ENCODE data around the gene PARVG. TPM values are rescaled to one million over a fixed set of nuclear protein-coding genes. Genes with fewer than 3 reads are reported as not detected.

PARVG gene
- total and polyA plus RNA-seq, 3 experiments from 2014 or later: 56.0 to 94.4 (median 57.4) TPM

- no peak for DNase-seq
- H3K27me3 Mint-ChIP-seq: peaks cover 0 to 1% of the 10 kb centered on the region in 2 donors
- no peaks in the 10 kb centered on the region for H3K4me1 ChIP-seq (ENCODE audit: insufficient read depth, low read length)
- ChIA-PET POLR2A (no interaction called here), CTCF (no interaction called here)
- H3K4me1 Mint-ChIP-seq: no peaks in the 10 kb centered on the region
- H3K4me3 Mint-ChIP-seq: no peak overlapping the region
- H3K27ac Mint-ChIP-seq: no peak overlapping the region
- no peaks in the 10 kb centered on the region for H3K27me3 ChIP-seq (ENCODE audit: insufficient read depth, low read length, poor library complexity, severe bottlenecking)
- H3K36me3 Mint-ChIP-seq: peaks cover 0 to 21% (median 1%) of the 10 kb centered on the region in 3 donors
- H3K9me3 Mint-ChIP-seq: no peaks in the 10 kb centered on the region
- no peaks in the 10 kb centered on the region for H3K9me3 ChIP-seq (ENCODE audit: low read length)
- no peaks in the 10 kb centered on the region for H3K36me3 ChIP-seq (ENCODE audit: insufficient read depth, low read length)
- no peak overlapping the region for H3K4me3 ChIP-seq (ENCODE audit: low read length)
- H3K27ac ChIP-seq (ENCODE audit: low read depth, low read length): no peak overlapping the region
Measured at GRCh38 chr22:44164031-44164430, 16.7 kb upstream of the PARVG start.

GRCh38 chr22:44165286-44165874, 15.3 kb upstream of the PARVG start:
- no peaks in the 10 kb centered on the region for H3K36me3 ChIP-seq (ENCODE audit: insufficient read depth, low read length)
- no peak overlapping the region for H3K27ac ChIP-seq (ENCODE audit: low read depth, low read length)
- DNase-seq: peak in 1 of 5 donors; percentile 21
- no peaks in the 10 kb centered on the region for H3K4me1 Mint-ChIP-seq
- H3K27me3 ChIP-seq (ENCODE audit: insufficient read depth, low read length, poor library complexity, severe bottlenecking): no peaks in the 10 kb centered on the region
- no peaks in the 10 kb centered on the region for H3K4me1 ChIP-seq (ENCODE audit: insufficient read depth, low read length)
- H3K4me3 Mint-ChIP-seq: no peak overlapping the region
- CTCF ChIA-PET: no interaction called here
- H3K9me3 Mint-ChIP-seq: no peaks in the 10 kb centered on the region
- peaks cover 0 to 1% of the 10 kb centered on the region in 2 donors for H3K27me3 Mint-ChIP-seq
- no peak overlapping the region for H3K4me3 ChIP-seq (ENCODE audit: low read length)
- H3K27ac Mint-ChIP-seq: no peak overlapping the region
- POLR2A ChIA-PET: no interaction called here
- peaks cover 0 to 14% (median 0%) of the 10 kb centered on the region in 3 donors for H3K36me3 Mint-ChIP-seq
- H3K9me3 ChIP-seq (ENCODE audit: low read length): no peaks in the 10 kb centered on the region

- Mint-ChIP-seq H3K4me1 (no peaks in the 10 kb centered on the region), H3K9me3 (no peaks in the 10 kb centered on the region), H3K36me3 (peaks cover 0 to 14% (median 0%) of the 10 kb centered on the region in 3 donors), H3K4me3 (no peak overlapping the region), H3K27ac (no peak overlapping the region), H3K27me3 (peaks cover 0 to 1% of the 10 kb centered on the region in 2 donors)
- Histone ChIP-seq H3K4me3 (ENCODE audit: low read length) (no peak overlapping the region), H3K4me1 (ENCODE audit: insufficient read depth, low read length) (no peaks in the 10 kb centered on the region), H3K27me3 (ENCODE audit: insufficient read depth, low read length, poor library complexity, severe bottlenecking) (no peaks in the 10 kb centered on the region), H3K27ac (ENCODE audit: low read depth, low read length) (no peak overlapping the region), H3K9me3 (ENCODE audit: low read length) (no peaks in the 10 kb centered on the region), H3K36me3 (ENCODE audit: insufficient read depth, low read length) (no peaks in the 10 kb centered on the region)
- DNase-seq: peak in 1 of 5 donors; percentile 39
- POLR2A ChIA-PET: no interaction called here
- CTCF ChIA-PET: no interaction called here
Measured at GRCh38 chr22:44166498-44167276, 14.0 kb upstream of the PARVG start.

GRCh38 chr22:44167501-44167900, 13.2 kb upstream of the PARVG start:
- Histone ChIP-seq H3K4me3 (ENCODE audit: low read length) (no peak overlapping the region), H3K36me3 (ENCODE audit: insufficient read depth, low read length) (no peaks in the 10 kb centered on the region), H3K27ac (ENCODE audit: low read depth, low read length) (no peak overlapping the region), H3K4me1 (ENCODE audit: insufficient read depth, low read length) (no peaks in the 10 kb centered on the region), H3K27me3 (ENCODE audit: insufficient read depth, low read length, poor library complexity, severe bottlenecking) (no peaks in the 10 kb centered on the region), H3K9me3 (ENCODE audit: low read length) (no peaks in the 10 kb centered on the region)
- CTCF ChIA-PET: no interaction called here
- Mint-ChIP-seq H3K9me3 (no peaks in the 10 kb centered on the region), H3K36me3 (peaks cover 0 to 14% (median 0%) of the 10 kb centered on the region in 3 donors), H3K27me3 (peaks cover 0 to 1% of the 10 kb centered on the region in 2 donors), H3K4me1 (no peaks in the 10 kb centered on the region), H3K27ac (no peak overlapping the region), H3K4me3 (no peak overlapping the region)
- peak in 1 of 5 donors; percentile 22 for DNase-seq
- POLR2A ChIA-PET: no interaction called here

- H3K27me3 Mint-ChIP-seq: peaks cover 0 to 1% of the 10 kb centered on the region in 2 donors
- Histone ChIP-seq H3K27me3 (ENCODE audit: insufficient read depth, low read length, poor library complexity, severe bottlenecking) (no peaks in the 10 kb centered on the region), H3K4me1 (ENCODE audit: insufficient read depth, low read length) (no peaks in the 10 kb centered on the region), H3K4me3 (ENCODE audit: low read length) (no peak overlapping the region), H3K27ac (ENCODE audit: low read depth, low read length) (no peak overlapping the region), H3K36me3 (ENCODE audit: insufficient read depth, low read length) (no peaks in the 10 kb centered on the region), H3K9me3 (ENCODE audit: low read length) (no peaks in the 10 kb centered on the region)
- H3K4me1 Mint-ChIP-seq: no peaks in the 10 kb centered on the region
- POLR2A ChIA-PET: no interaction called here
- CTCF ChIA-PET: no interaction called here
- peaks cover 0 to 14% (median 0%) of the 10 kb centered on the region in 3 donors for H3K36me3 Mint-ChIP-seq
- DNase-seq: peak in 1 of 5 donors; percentile 6
- H3K4me3 Mint-ChIP-seq: no peak overlapping the region
- H3K9me3 Mint-ChIP-seq: no peaks in the 10 kb centered on the region
- no peak overlapping the region for H3K27ac Mint-ChIP-seq
Measured at GRCh38 chr22:44168206-44168605, 12.5 kb upstream of the PARVG start.

GRCh38 chr22:44170470-44170869, 10.3 kb upstream of the PARVG start:
- H3K27me3 Mint-ChIP-seq: no peaks in the 10 kb centered on the region
- no peaks in the 10 kb centered on the region for H3K4me1 Mint-ChIP-seq
- no peak overlapping the region for H3K4me3 ChIP-seq (ENCODE audit: low read length)
- no peak overlapping the region for H3K4me3 Mint-ChIP-seq
- peak in 1 of 5 donors; percentile 12 for DNase-seq
- no peaks in the 10 kb centered on the region for H3K36me3 ChIP-seq (ENCODE audit: insufficient read depth, low read length)
- H3K27me3 ChIP-seq (ENCODE audit: insufficient read depth, low read length, poor library complexity, severe bottlenecking): no peaks in the 10 kb centered on the region
- ChIA-PET CTCF (no interaction called here), POLR2A (no interaction called here)
- H3K9me3 Mint-ChIP-seq: no peaks in the 10 kb centered on the region
- no peak overlapping the region for H3K27ac ChIP-seq (ENCODE audit: low read depth, low read length)
- H3K9me3 ChIP-seq (ENCODE audit: low read length): no peaks in the 10 kb centered on the region
- peak overlapping the region in 1 of 8 donors; percentile 4 for H3K27ac Mint-ChIP-seq
- H3K36me3 Mint-ChIP-seq: peaks cover 0 to 14% (median 0%) of the 10 kb centered on the region in 3 donors
- H3K4me1 ChIP-seq (ENCODE audit: insufficient read depth, low read length): no peaks in the 10 kb centered on the region

- no peaks in the 10 kb centered on the region for H3K27me3 Mint-ChIP-seq
- H3K9me3 Mint-ChIP-seq: no peaks in the 10 kb centered on the region
- ChIA-PET POLR2A (no interaction called here), CTCF (interaction anchor here (1.4 kb wide), 1 partner anchor 9 kb away, joined by 4 read pairs; the partner anchor contains the start of gene PARVG)
- no peak overlapping the region for H3K4me3 Mint-ChIP-seq
- Histone ChIP-seq H3K36me3 (ENCODE audit: insufficient read depth, low read length) (no peaks in the 10 kb centered on the region), H3K27me3 (ENCODE audit: insufficient read depth, low read length, poor library complexity, severe bottlenecking) (no peaks in the 10 kb centered on the region), H3K27ac (ENCODE audit: low read depth, low read length) (no peak overlapping the region), H3K9me3 (ENCODE audit: low read length) (no peaks in the 10 kb centered on the region), H3K4me1 (ENCODE audit: insufficient read depth, low read length) (no peaks in the 10 kb centered on the region), H3K4me3 (ENCODE audit: low read length) (no peak overlapping the region)
- no peaks in the 10 kb centered on the region for H3K4me1 Mint-ChIP-seq
- DNase-seq: no peak
- H3K36me3 Mint-ChIP-seq: peaks cover 0 to 14% (median 0%) of the 10 kb centered on the region in 3 donors
- H3K27ac Mint-ChIP-seq: no peak overlapping the region
Measured at GRCh38 chr22:44171561-44171960, 9.2 kb upstream of the PARVG start.

GRCh38 chr22:44172370-44173108, 8.2 kb upstream of the PARVG start:
- POLR2A ChIA-PET: interaction anchor here (1.5 kb wide), 1 partner anchor 8 kb away, joined by 4 read pairs; the partner anchor contains the start of gene PARVG
- peak overlapping the region in 1 of 8 donors; percentile 50 for H3K27ac Mint-ChIP-seq
- peaks cover 0 to 14% (median 0%) of the 10 kb centered on the region in 3 donors for H3K36me3 Mint-ChIP-seq
- no peak overlapping the region for H3K27ac ChIP-seq (ENCODE audit: low read depth, low read length)
- no peak for DNase-seq
- CTCF ChIA-PET: interaction anchor here (1.4 kb wide), 1 partner anchor 8 kb away, joined by 4 read pairs; the partner anchor contains the start of gene PARVG
- H3K4me1 ChIP-seq (ENCODE audit: insufficient read depth, low read length): no peaks in the 10 kb centered on the region
- H3K9me3 ChIP-seq (ENCODE audit: low read length): no peaks in the 10 kb centered on the region
- H3K36me3 ChIP-seq (ENCODE audit: insufficient read depth, low read length): no peaks in the 10 kb centered on the region
- no peaks in the 10 kb centered on the region for H3K4me1 Mint-ChIP-seq
- H3K27me3 Mint-ChIP-seq: no peaks in the 10 kb centered on the region
- H3K4me3 ChIP-seq (ENCODE audit: low read length): no peak overlapping the region
- H3K9me3 Mint-ChIP-seq: no peaks in the 10 kb centered on the region
- H3K27me3 ChIP-seq (ENCODE audit: insufficient read depth, low read length, poor library complexity, severe bottlenecking): no peaks in the 10 kb centered on the region
- no peak overlapping the region for H3K4me3 Mint-ChIP-seq

Measured in CD8-positive, alpha-beta memory T cell (primary cell).